WTC11 (cell line): ENCODE results near the gene COL25A1. TPM values are rescaled to one million over a fixed set of nuclear protein-coding genes. Genes with fewer than 3 reads are reported as not detected.

Experiments
- ATAC-seq: fragments of 200-7000 bp; cut with Tn5 transposase; 2 replicates; pipeline ENCODE4 v1.10.0; 2021; ENCODE audit warnings: mild to moderate bottlenecking, moderate library complexity
- CTCF ChIA-PET: fragments of 300-600 bp; sonication (Branson Sonifier 250); formaldehyde crosslinking; loops from one replicate; lab custom pipeline; 2021; ENCODE audit warnings: antibody characterized with exemption; lab: Charles Lee
- POLR2A ChIA-PET: fragments of 350-600 bp; sonication (Branson Sonifier 250); formaldehyde crosslinking; loops from one replicate; lab custom pipeline; 2021; ENCODE audit warnings: antibody characterized with exemption; lab: Charles Lee
- DNase-seq: peaks from one replicate; pipeline ENCODE4 v3.0.0; 2021; ENCODE audit warnings: low spot score
- H3K27ac Mint-ChIP-seq: 2 replicates; pipeline ENCODE4 v1.8.0; 2021; ENCODE audit warnings: mixed read lengths
- H3K27me3 Mint-ChIP-seq: 2 replicates; pipeline ENCODE4 v1.8.0; 2021; ENCODE audit warnings: low read depth, mild to moderate bottlenecking, moderate library complexity, mixed read lengths
- H3K36me3 Mint-ChIP-seq: 2 replicates; pipeline ENCODE4 v1.8.0; 2021; ENCODE audit warnings: mixed read lengths
- H3K4me1 Mint-ChIP-seq: 2 replicates; pipeline ENCODE4 v1.8.0; 2022; ENCODE audit warnings: mixed read lengths
- H3K4me3 Mint-ChIP-seq: 2 replicates; pipeline ENCODE4 v1.8.0; 2021; ENCODE audit warnings: mild to moderate bottlenecking, moderate library complexity, mixed read lengths
- H3K9me3 Mint-ChIP-seq: 2 replicates; pipeline ENCODE4 v1.8.0; 2021; ENCODE audit warnings: mixed read lengths
- CBFB ChIP-seq: sonication (generic); formaldehyde crosslinking; IDR thresholded peaks from 2 replicates; pipeline ENCODE4 v1.8.1; 2022; ENCODE audit warnings: mild to moderate bottlenecking, low read depth, missing genetic modification reagents
- FOXJ3 ChIP-seq: sonication (generic); formaldehyde crosslinking; IDR thresholded peaks from 2 replicates; pipeline ENCODE4 v1.9.0; 2021; ENCODE audit warnings: missing genetic modification reagents, mild to moderate bottlenecking, borderline replicate concordance
- MYBL2 ChIP-seq: sonication (generic); formaldehyde crosslinking; IDR thresholded peaks from 2 replicates; pipeline ENCODE4 v1.8.1; 2023; ENCODE audit warnings: mild to moderate bottlenecking, moderate library complexity, missing genetic modification reagents
- NR3C1 ChIP-seq: sonication (generic); formaldehyde crosslinking; conservative IDR thresholded peaks from 2 replicates; pipeline ENCODE4 v1.8.1; 2023; ENCODE audit warnings: low read depth, mild to moderate bottlenecking, missing genetic modification reagents
- SMAD3 ChIP-seq: sonication (generic); formaldehyde crosslinking; IDR thresholded peaks from 2 replicates; pipeline ENCODE4 v1.8.0; 2022; ENCODE audit warnings: missing genetic modification reagents, mild to moderate bottlenecking, borderline replicate concordance
- total RNA-seq: library from RNA; stranded (reverse); gene quantifications from 3 replicates; pipeline ENCODE4 v1.2.3, GENCODE V29; 2021
- TF ChIP-seq, protein P1 (sequence below): fragments of 200-600 bp; IDR thresholded peaks from 2 replicates; pipeline ENCODE4 v1.8.0; 2022; ENCODE audit warnings: antibody characterized with exemption
- TF ChIP-seq, protein P2 (sequence below): sonication (generic); formaldehyde crosslinking; IDR thresholded peaks from 2 replicates; pipeline ENCODE4 v1.8.1; 2023; ENCODE audit warnings: mild to moderate bottlenecking, missing genetic modification reagents, moderate library complexity
- TF ChIP-seq, protein P3 (sequence below): fragments of 250-450 bp; sonication (Bioruptor Pico); conservative IDR thresholded peaks from 2 replicates; pipeline ENCODE4 v1.9.0; 2021; ENCODE audit warnings: mild to moderate bottlenecking
- TF ChIP-seq, protein P4 (sequence below): fragments of 250-450 bp; sonication (Bioruptor Pico); IDR thresholded peaks from 2 replicates; pipeline ENCODE4 v1.9.0; 2021; ENCODE audit warnings: moderate library complexity, mild to moderate bottlenecking, inconsistent platforms, borderline replicate concordance
- TF ChIP-seq, protein P5 (sequence below): sonication (generic); formaldehyde crosslinking; IDR thresholded peaks from 2 replicates; pipeline ENCODE4 v1.8.0; 2023; ENCODE audit warnings: missing genetic modification reagents
- TF ChIP-seq, protein P6 (sequence below): sonication (generic); formaldehyde crosslinking; IDR thresholded peaks from 2 replicates; pipeline ENCODE4 v1.8.1; 2023; ENCODE audit warnings: mild to moderate bottlenecking, moderate library complexity, missing genetic modification reagents
- TF ChIP-seq, protein P7 (sequence below): fragments of 250-450 bp; sonication (Bioruptor Pico); IDR thresholded peaks from 2 replicates; pipeline ENCODE4 v1.8.0; 2021; ENCODE audit warnings: mild to moderate bottlenecking
- TF ChIP-seq, protein P8 (sequence below): sonication (generic); formaldehyde crosslinking; conservative IDR thresholded peaks from 2 replicates; pipeline ENCODE4 v1.8.1; 2022; ENCODE audit warnings: mild to moderate bottlenecking, missing genetic modification reagents

The COL25A1 gene
- total RNA-seq, 1 experiment from 2014 or later, result 6.6 TPM

DNA sequence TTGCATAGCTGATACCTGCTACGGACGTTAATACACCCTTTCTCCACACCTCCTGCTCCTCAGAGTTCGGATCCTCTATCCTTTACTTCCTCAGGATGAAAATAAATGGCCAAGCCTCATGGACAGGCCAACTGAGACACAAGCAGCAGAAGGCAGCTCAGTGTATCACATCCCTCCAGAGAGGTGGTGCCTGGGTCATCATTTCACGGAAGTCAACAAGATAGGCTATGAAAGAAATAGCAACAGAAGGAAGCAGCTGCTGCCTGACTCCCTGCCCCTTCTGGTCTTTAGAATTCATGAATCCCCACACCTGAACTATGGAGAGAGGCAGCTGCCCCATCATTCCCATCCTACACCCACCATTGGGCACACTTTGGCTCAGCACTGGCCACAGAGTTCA is 272.5 kb downstream of the COL25A1 start:
- H3K4me1 Mint-ChIP-seq, result no peaks in the 10 kb centered on the region
- ATAC-seq (no peak), DNase-seq (no peak)
- no peaks in the 10 kb centered on the region for H3K27me3 Mint-ChIP-seq
- ChIA-PET POLR2A (no interaction called here), CTCF (no interaction called here)
- no peak overlapping the region for H3K27ac Mint-ChIP-seq
- H3K4me3 Mint-ChIP-seq, result no peak overlapping the region
- H3K9me3 Mint-ChIP-seq, result no peaks in the 10 kb centered on the region
- no peak for TF ChIP-seq MYBL2 (CRISPR knock-in tag)
- TF ChIP-seq, protein P1, sequence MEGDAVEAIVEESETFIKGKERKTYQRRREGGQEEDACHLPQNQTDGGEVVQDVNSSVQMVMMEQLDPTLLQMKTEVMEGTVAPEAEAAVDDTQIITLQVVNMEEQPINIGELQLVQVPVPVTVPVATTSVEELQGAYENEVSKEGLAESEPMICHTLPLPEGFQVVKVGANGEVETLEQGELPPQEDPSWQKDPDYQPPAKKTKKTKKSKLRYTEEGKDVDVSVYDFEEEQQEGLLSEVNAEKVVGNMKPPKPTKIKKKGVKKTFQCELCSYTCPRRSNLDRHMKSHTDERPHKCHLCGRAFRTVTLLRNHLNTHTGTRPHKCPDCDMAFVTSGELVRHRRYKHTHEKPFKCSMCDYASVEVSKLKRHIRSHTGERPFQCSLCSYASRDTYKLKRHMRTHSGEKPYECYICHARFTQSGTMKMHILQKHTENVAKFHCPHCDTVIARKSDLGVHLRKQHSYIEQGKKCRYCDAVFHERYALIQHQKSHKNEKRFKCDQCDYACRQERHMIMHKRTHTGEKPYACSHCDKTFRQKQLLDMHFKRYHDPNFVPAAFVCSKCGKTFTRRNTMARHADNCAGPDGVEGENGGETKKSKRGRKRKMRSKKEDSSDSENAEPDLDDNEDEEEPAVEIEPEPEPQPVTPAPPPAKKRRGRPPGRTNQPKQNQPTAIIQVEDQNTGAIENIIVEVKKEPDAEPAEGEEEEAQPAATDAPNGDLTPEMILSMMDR, result no peak
- TF ChIP-seq, protein P2, sequence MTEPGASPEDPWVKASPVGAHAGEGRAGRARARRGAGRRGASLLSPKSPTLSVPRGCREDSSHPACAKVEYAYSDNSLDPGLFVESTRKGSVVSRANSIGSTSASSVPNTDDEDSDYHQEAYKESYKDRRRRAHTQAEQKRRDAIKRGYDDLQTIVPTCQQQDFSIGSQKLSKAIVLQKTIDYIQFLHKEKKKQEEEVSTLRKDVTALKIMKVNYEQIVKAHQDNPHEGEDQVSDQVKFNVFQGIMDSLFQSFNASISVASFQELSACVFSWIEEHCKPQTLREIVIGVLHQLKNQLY (CRISPR knock-in tag), result no peak
- TF ChIP-seq, protein P3, sequence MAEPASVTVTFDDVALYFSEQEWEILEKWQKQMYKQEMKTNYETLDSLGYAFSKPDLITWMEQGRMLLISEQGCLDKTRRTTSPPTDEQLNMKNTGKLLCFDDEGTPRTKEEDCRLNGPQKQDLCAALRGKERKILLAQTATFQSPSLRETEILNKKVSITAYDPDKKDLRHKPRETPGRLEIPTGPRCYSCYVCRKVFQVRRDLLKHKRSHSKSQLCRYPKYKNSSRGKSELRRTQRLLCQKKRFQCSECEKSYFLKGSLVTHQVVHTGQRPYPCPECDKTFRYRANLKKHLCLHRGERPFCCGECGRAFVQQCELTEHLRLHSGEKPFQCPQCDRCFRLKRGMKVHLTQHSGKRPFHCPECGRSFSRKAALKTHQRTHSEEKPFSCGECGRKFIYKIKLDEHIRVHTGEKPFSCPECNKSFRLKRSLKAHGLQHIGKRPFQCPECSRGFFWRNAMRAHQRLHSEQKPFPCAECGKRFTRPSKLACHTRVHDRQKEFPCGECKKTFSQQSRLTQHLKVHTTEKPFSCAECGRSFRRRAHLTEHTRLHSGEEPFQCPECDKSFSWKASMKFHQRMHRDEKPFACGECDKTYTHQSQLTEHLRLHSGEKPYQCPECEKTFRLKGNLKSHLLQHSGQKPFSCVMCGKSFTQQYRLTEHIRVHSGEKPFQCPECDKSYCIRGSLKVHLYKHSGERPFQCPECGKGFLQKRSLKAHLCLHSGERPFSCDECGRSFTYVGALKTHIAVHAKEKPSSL (CRISPR knock-in tag), result no peak
- TF ChIP-seq CBFB (CRISPR knock-in tag), result no peak
- no peak for TF ChIP-seq NR3C1 (CRISPR knock-in tag)
- TF ChIP-seq, protein P4, sequence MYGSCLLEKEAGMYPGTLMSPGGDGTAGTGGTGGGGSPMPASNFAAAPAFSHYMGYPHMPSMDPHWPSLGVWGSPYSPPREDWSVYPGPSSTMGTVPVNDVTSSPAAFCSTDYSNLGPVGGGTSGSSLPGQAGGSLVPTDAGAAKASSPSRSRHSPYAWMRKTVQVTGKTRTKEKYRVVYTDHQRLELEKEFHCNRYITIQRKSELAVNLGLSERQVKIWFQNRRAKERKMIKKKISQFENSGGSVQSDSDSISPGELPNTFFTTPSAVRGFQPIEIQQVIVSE (CRISPR knock-in tag), result no peak
- no peak for TF ChIP-seq SMAD3 (CRISPR knock-in tag)
- TF ChIP-seq, protein P5, sequence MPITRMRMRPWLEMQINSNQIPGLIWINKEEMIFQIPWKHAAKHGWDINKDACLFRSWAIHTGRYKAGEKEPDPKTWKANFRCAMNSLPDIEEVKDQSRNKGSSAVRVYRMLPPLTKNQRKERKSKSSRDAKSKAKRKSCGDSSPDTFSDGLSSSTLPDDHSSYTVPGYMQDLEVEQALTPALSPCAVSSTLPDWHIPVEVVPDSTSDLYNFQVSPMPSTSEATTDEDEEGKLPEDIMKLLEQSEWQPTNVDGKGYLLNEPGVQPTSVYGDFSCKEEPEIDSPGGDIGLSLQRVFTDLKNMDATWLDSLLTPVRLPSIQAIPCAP (CRISPR knock-in tag), result no peak
- TF ChIP-seq, protein P6, sequence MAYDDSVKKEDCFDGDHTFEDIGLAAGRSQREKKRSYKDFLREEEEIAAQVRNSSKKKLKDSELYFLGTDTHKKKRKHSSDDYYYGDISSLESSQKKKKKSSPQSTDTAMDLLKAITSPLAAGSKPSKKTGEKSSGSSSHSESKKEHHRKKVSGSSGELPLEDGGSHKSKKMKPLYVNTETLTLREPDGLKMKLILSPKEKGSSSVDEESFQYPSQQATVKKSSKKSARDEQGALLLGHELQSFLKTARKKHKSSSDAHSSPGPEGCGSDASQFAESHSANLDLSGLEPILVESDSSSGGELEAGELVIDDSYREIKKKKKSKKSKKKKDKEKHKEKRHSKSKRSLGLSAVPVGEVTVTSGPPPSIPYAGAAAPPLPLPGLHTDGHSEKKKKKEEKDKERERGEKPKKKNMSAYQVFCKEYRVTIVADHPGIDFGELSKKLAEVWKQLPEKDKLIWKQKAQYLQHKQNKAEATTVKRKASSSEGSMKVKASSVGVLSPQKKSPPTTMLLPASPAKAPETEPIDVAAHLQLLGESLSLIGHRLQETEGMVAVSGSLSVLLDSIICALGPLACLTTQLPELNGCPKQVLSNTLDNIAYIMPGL, result no peak
- TF ChIP-seq, protein P7, sequence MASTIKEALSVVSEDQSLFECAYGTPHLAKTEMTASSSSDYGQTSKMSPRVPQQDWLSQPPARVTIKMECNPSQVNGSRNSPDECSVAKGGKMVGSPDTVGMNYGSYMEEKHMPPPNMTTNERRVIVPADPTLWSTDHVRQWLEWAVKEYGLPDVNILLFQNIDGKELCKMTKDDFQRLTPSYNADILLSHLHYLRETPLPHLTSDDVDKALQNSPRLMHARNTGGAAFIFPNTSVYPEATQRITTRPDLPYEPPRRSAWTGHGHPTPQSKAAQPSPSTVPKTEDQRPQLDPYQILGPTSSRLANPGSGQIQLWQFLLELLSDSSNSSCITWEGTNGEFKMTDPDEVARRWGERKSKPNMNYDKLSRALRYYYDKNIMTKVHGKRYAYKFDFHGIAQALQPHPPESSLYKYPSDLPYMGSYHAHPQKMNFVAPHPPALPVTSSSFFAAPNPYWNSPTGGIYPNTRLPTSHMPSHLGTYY (CRISPR knock-in tag), result no peak
- H3K36me3 Mint-ChIP-seq, result no peaks in the 10 kb centered on the region

DNA sequence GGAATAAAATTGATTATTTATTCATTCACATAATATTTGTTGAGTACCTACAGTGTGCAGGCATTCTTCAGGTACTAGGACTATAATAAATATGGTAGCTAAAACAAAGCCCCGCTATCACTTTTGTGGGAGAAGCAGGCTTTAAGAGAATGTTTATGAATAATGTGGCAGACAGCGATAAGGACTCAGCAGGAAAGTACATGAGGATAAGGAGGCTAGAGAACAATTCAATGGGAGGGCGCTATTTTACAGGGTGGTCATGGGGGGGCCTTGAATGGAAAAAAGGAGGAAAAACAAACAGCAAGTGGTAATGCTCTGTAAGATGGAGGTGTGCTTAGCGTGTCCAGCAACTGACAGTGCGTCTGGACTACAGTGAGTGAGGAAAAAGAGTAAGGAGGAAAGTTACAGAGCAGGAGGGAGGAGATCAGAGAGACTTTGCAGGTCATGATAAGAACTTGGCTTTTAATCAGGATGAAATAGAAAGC is 275.4 kb downstream of the COL25A1 start:
- POLR2A ChIA-PET, result no interaction called here
- CTCF ChIA-PET, result no interaction called here
- DNase-seq (no peak), ATAC-seq (no peak)
- Mint-ChIP-seq H3K27me3 (no peaks in the 10 kb centered on the region; the same call in 1 of the 2 replicates), H3K4me3 (no peak overlapping the region), H3K4me1 (no peaks in the 10 kb centered on the region), H3K36me3 (peaks cover 8% of the 10 kb centered on the region), H3K27ac (no peak overlapping the region), H3K9me3 (peaks cover 15% of the 10 kb centered on the region)
- TF ChIP-seq, protein P8, sequence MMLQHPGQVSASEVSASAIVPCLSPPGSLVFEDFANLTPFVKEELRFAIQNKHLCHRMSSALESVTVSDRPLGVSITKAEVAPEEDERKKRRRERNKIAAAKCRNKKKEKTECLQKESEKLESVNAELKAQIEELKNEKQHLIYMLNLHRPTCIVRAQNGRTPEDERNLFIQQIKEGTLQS (CRISPR knock-in tag), result no peak
- TF ChIP-seq FOXJ3 (CRISPR knock-in tag) (no peak), MYBL2 (CRISPR knock-in tag) (no peak)
